ENCODE measurements around the gene TMEM181.
"Not testable (repeated sequence)": the region's sequence is repeated elsewhere in the genome, so short reads cannot be mapped to it uniquely, and the experiment has no call there.

Gene TMEM181

GRCh38 chr6:158672726-158673125 lies 112.8 kb downstream of the TMEM181 start:
- FAIRE-seq (no peak), DNase-seq (ENCODE audit: insufficient read length, low spot score) (no peak)
- TF ChIP-seq TAF1 (IDR thresholded peaks at IDR 0.05; ENCODE audit: low read depth, low read length) (no peak), PAX5 (IDR thresholded peaks at IDR 0.05; ENCODE audit: insufficient read depth, low read length, severe bottlenecking) (no peak), POU2F2 (IDR thresholded peaks at IDR 0.05; ENCODE audit: low read depth, low read length) (no peak), POLR2A (IDR thresholded peaks at IDR 0.05; ENCODE audit: low read depth, low read length) (no peak), POLR2AphosphoS5 (IDR thresholded peaks at IDR 0.05; ENCODE audit: low read depth, low read length) (no peak), SPI1 (IDR thresholded peaks at IDR 0.05; ENCODE audit: low read depth, low read length) (no peak)

DNA sequence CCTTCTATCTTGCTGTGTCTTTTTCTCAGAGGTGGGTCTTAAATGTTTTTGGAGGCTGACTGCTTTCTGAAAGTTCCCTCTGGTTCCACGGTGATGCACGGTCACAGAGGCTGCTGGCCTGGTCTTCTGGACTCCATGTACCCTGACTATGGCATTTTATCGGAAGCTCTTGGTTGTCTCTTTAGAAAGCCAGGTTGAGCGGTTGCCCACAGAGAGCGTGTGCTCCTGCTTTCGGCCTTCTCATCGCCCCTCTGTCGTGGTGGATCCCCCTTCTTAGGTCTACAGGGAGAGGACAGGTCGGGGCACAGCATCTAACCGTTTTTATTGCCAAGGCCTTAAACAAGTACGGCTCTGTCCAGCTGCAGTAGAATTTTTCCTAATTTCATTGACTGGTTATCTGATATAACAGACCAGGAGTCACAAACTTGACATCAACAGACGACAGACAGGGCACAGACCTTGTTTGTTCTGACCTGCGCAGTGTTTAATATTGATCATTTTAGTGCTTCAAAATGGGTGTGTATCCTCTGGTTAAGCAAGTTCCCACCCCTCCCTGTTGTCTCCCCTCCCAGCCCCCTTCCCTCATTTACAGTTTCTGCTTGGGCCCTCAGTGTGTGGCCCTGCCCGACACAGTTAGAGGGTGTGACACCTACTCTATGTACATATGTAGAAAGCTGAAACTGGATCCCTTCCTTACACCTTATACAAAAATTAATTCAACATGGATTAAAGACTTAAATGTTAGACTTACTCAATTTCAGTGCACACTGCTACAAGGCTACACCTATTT lies 114.6 kb downstream of the TMEM181 start:
- no peak for FAIRE-seq
- TF ChIP-seq TAF1 (IDR thresholded peaks at IDR 0.05; ENCODE audit: low read depth, low read length) = no peak
- TF ChIP-seq PAX5 (IDR thresholded peaks at IDR 0.05; ENCODE audit: insufficient read depth, low read length, severe bottlenecking) = no peak
- TF ChIP-seq POLR2AphosphoS5 (IDR thresholded peaks at IDR 0.05; ENCODE audit: low read depth, low read length) = no peak
- no peak for TF ChIP-seq POLR2A (IDR thresholded peaks at IDR 0.05; ENCODE audit: low read depth, low read length)
- no peak for TF ChIP-seq POU2F2 (IDR thresholded peaks at IDR 0.05; ENCODE audit: low read depth, low read length)
- TF ChIP-seq SPI1 (IDR thresholded peaks at IDR 0.05; ENCODE audit: low read depth, low read length) = no peak
- no peak for DNase-seq (ENCODE audit: insufficient read length, low spot score)

- DNase-seq (ENCODE audit: insufficient read length, low spot score); FAIRE-seq: not testable (repeated sequence)
Observed at GRCh38 chr6:158677094-158677493, 117.2 kb downstream of the TMEM181 start.

DNA sequence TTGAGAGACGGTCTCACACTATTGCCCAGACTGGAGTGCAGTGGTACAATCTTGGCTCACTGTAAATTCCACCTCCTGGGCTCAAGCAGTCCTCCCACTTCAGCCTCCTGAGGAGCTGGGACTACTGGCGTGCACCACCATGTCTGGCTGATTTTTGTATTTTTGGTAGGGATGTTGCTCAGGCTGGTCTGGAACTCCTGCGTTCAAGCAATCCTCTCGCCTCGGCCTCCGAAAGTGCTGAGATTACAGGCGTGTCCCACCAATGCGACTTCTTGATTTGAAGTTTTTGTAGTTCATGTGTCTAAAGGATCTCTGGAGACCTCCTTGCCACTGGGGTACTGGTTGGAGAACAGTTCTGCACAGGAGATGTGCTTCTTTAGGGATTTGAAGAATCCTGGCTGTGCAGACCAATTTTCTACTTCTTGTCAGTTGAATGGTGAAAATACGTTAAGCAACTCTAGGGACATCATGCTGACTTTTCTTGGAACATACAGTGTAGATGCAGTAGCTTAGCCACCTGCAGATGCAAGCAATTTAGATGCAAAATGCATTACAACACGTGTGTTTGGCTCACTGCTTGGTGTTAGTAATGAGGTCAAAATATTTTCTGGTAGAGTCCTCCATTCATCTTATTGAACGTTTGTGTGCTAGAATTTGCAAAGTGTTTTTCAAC lies 118.2 kb downstream of the TMEM181 start:
- DNase-seq (ENCODE audit: insufficient read length, low spot score) (no peak), FAIRE-seq (no peak)
- TF ChIP-seq POU2F2 (IDR thresholded peaks at IDR 0.05; ENCODE audit: low read depth, low read length) = no peak
- TF ChIP-seq POLR2A (IDR thresholded peaks at IDR 0.05; ENCODE audit: low read depth, low read length) = no peak
- TF ChIP-seq TAF1 (IDR thresholded peaks at IDR 0.05; ENCODE audit: low read depth, low read length) = no peak
- TF ChIP-seq POLR2AphosphoS5 (IDR thresholded peaks at IDR 0.05; ENCODE audit: low read depth, low read length) = no peak

DNA sequence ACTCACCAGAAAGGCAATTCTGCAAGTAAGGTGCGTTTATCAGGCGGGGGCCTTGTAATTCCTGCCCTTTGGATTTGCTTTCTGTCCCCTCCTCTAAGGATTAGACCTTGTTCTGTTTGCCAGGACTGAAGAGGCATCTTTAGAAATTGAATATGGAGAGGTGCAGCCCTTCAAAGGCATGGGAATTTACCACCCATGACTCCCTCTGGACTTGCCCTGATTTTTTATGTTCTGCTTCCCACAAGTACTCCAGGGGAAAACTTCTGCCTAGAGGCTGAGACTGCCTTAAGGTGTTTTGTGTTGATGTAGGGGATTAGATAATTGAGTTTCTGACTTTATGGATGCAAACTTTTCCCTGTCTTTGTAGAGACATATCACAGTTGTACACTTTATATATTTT lies 120.1 kb downstream of the TMEM181 start:
- DNase-seq (ENCODE audit: insufficient read length, low spot score) (no peak), FAIRE-seq (no peak)
- TF ChIP-seq POLR2AphosphoS5 (IDR thresholded peaks at IDR 0.05; ENCODE audit: low read depth, low read length) = no peak
- no peak for TF ChIP-seq SPI1 (IDR thresholded peaks at IDR 0.05; ENCODE audit: low read depth, low read length)
- no peak for TF ChIP-seq POLR2A (IDR thresholded peaks at IDR 0.05; ENCODE audit: low read depth, low read length)
- TF ChIP-seq TAF1 (IDR thresholded peaks at IDR 0.05; ENCODE audit: low read depth, low read length) = no peak
- no peak for TF ChIP-seq POU2F2 (IDR thresholded peaks at IDR 0.05; ENCODE audit: low read depth, low read length)
- no peak for TF ChIP-seq PAX5 (IDR thresholded peaks at IDR 0.05; ENCODE audit: insufficient read depth, low read length, severe bottlenecking)

DNA sequence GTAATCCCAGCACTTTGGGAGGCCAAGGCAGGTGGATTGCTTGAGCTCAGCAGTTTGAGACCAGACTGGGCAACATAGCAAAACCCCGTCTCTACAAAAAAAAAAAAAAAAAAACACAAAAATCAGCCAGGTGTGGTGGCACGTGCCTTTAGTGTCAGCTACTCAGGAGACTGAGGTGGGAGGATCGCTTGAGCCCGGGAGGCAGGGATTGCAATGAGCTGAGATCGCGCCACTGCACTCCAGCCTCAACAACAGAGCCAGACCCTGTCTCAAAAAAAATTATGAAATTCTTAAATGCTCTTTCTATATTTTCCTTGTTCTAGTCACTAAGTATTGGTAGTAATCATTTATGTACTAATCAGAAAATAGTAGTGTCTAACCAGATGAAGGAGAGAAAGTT lies 120.6 kb downstream of the TMEM181 start:
- no peak for DNase-seq (ENCODE audit: insufficient read length, low spot score)
- TF ChIP-seq POLR2A (IDR thresholded peaks at IDR 0.05; ENCODE audit: low read depth, low read length) = no peak
- no peak for TF ChIP-seq TAF1 (IDR thresholded peaks at IDR 0.05; ENCODE audit: low read depth, low read length)
- no peak for TF ChIP-seq POLR2AphosphoS5 (IDR thresholded peaks at IDR 0.05; ENCODE audit: low read depth, low read length)
- no peak for TF ChIP-seq POU2F2 (IDR thresholded peaks at IDR 0.05; ENCODE audit: low read depth, low read length)
- no peak for TF ChIP-seq SPI1 (IDR thresholded peaks at IDR 0.05; ENCODE audit: low read depth, low read length)
- no peak for TF ChIP-seq PAX5 (IDR thresholded peaks at IDR 0.05; ENCODE audit: insufficient read depth, low read length, severe bottlenecking)
- FAIRE-seq = no peak

- FAIRE-seq = no peak
- DNase-seq (ENCODE audit: insufficient read length, low spot score) = no peak
- TF ChIP-seq POLR2A (IDR thresholded peaks at IDR 0.05; ENCODE audit: low read depth, low read length) (no peak), POU2F2 (IDR thresholded peaks at IDR 0.05; ENCODE audit: low read depth, low read length) (no peak), SPI1 (IDR thresholded peaks at IDR 0.05; ENCODE audit: low read depth, low read length) (no peak), TAF1 (IDR thresholded peaks at IDR 0.05; ENCODE audit: low read depth, low read length) (no peak), PAX5 (IDR thresholded peaks at IDR 0.05; ENCODE audit: insufficient read depth, low read length, severe bottlenecking) (no peak), POLR2AphosphoS5 (IDR thresholded peaks at IDR 0.05; ENCODE audit: low read depth, low read length) (no peak)
Observed at GRCh38 chr6:158684311-158684710, 124.4 kb downstream of the TMEM181 start.

- no peak for FAIRE-seq
- TF ChIP-seq PAX5 (IDR thresholded peaks at IDR 0.05; ENCODE audit: insufficient read depth, low read length, severe bottlenecking) (no peak), POLR2A (IDR thresholded peaks at IDR 0.05; ENCODE audit: low read depth, low read length) (no peak), TAF1 (IDR thresholded peaks at IDR 0.05; ENCODE audit: low read depth, low read length) (no peak), POLR2AphosphoS5 (IDR thresholded peaks at IDR 0.05; ENCODE audit: low read depth, low read length) (no peak), SPI1 (IDR thresholded peaks at IDR 0.05; ENCODE audit: low read depth, low read length) (no peak), POU2F2 (IDR thresholded peaks at IDR 0.05; ENCODE audit: low read depth, low read length) (no peak)
Observed at GRCh38 chr6:158684745-158685324, 124.9 kb downstream of the TMEM181 start.

More at GRCh38 chr6:158684745-158685324, 124.9 kb downstream of the TMEM181 start:
- DNase-seq (ENCODE audit: insufficient read length, low spot score) = no peak
